H9 (cell line): ENCODE results near the gene SPATA3. TPM values are rescaled to one million over a fixed set of nuclear protein-coding genes. Genes with fewer than 3 reads are reported as not detected.

ENCODE experiments used
- DNase-seq: peaks from one replicate; pipeline ENCODE4 v3.0.0-alpha.2; 2017
- H2AFZ ChIP-seq: one replicate; pipeline ENCODE4 v1.6.1; 2013; ENCODE audit warnings: mild to moderate bottlenecking, low read length, control low read depth, moderate library complexity
- H2AK5ac ChIP-seq: 2 replicates; pipeline ENCODE4 v1.6.1; 2013; ENCODE audit warnings: low read length, control low read depth, mixed read lengths; ENCODE audit not compliant: insufficient read length
- H2BK120ac ChIP-seq: one replicate; pipeline ENCODE4 v1.6.1; 2013; ENCODE audit warnings: low read depth, mild to moderate bottlenecking, low read length, control low read depth, inconsistent platforms; ENCODE audit not compliant: poor library complexity, severe bottlenecking
- H2BK12ac ChIP-seq: 2 replicates; pipeline ENCODE4 v1.6.1; 2013; ENCODE audit warnings: low read length, control low read depth, mixed read lengths, low read depth; ENCODE audit not compliant: insufficient read length
- H2BK15ac ChIP-seq: 2 replicates; pipeline ENCODE4 v1.6.1; 2013; ENCODE audit warnings: low read depth, low read length, control low read depth
- H2BK20ac ChIP-seq: one replicate; pipeline ENCODE4 v1.6.1; 2013; ENCODE audit warnings: low read depth, mild to moderate bottlenecking, low read length, control low read depth, inconsistent platforms; ENCODE audit not compliant: poor library complexity, severe bottlenecking
- H2BK5ac ChIP-seq: 2 replicates; pipeline ENCODE4 v1.6.1; 2013; ENCODE audit warnings: low read length, control low read depth, mixed read lengths; ENCODE audit not compliant: insufficient read length
- H3K14ac ChIP-seq: 2 replicates; pipeline ENCODE4 v1.6.1; 2013; ENCODE audit warnings: low read length, control low read depth; ENCODE audit not compliant: insufficient read depth
- H3K18ac ChIP-seq: 2 replicates; pipeline ENCODE4 v1.6.1; 2013; ENCODE audit warnings: low read depth, mild to moderate bottlenecking, mixed read lengths, low read length, control low read depth; ENCODE audit not compliant: insufficient read length
- H3K23ac ChIP-seq: 2 replicates; pipeline ENCODE4 v1.6.1; 2013; ENCODE audit warnings: low read length, control low read depth, mixed read lengths, low read depth; ENCODE audit not compliant: insufficient read length
- H3K23me2 ChIP-seq: 2 replicates; pipeline ENCODE4 v1.6.1; 2013; ENCODE audit warnings: low read depth, mild to moderate bottlenecking, mixed read lengths, low read length, control low read depth; ENCODE audit not compliant: insufficient read length, poor library complexity, severe bottlenecking
- H3K27ac ChIP-seq: 2 replicates; pipeline ENCODE4 v1.5.1; 2013; ENCODE audit warnings: low read length, control low read depth, mixed read lengths, low read depth; ENCODE audit not compliant: insufficient read length
- H3K27me3 ChIP-seq: 2 replicates; pipeline ENCODE4 v1.6.1; 2013; ENCODE audit warnings: low read length, control low read depth, inconsistent platforms; ENCODE audit not compliant: insufficient read depth
- H3K4ac ChIP-seq: 2 replicates; pipeline ENCODE4 v1.6.1; 2013; ENCODE audit warnings: low read depth, mild to moderate bottlenecking, control low read depth, inconsistent platforms, low read length, moderate library complexity
- H3K4me1 ChIP-seq: 2 replicates; pipeline ENCODE4 v1.6.1; 2013; ENCODE audit warnings: low read length, control low read depth, inconsistent platforms; ENCODE audit not compliant: insufficient read depth
- H3K4me2 ChIP-seq: 2 replicates; pipeline ENCODE4 v1.6.1; 2013; ENCODE audit warnings: low read length, control low read depth, mixed read lengths; ENCODE audit not compliant: insufficient read length, insufficient read depth
- H3K56ac ChIP-seq: 2 replicates; pipeline ENCODE4 v1.6.1; 2013; ENCODE audit warnings: low read depth, mild to moderate bottlenecking, mixed read lengths, low read length, control low read depth; ENCODE audit not compliant: insufficient read length
- H3K79me1 ChIP-seq: 2 replicates; pipeline ENCODE4 v1.6.1; 2013; ENCODE audit warnings: low read depth, mild to moderate bottlenecking, moderate library complexity, low read length, control low read depth, inconsistent platforms; ENCODE audit not compliant: insufficient read depth, poor library complexity, severe bottlenecking
- H3K79me2 ChIP-seq: 2 replicates; pipeline ENCODE4 v1.6.1; 2013; ENCODE audit warnings: low read length, control low read depth, inconsistent platforms; ENCODE audit not compliant: insufficient read depth
- H3K9ac ChIP-seq: 2 replicates; pipeline ENCODE4 v1.6.1; 2013; ENCODE audit warnings: low read length, control low read depth, mixed read lengths; ENCODE audit not compliant: insufficient read length; ENCODE audit errors: extremely low read depth
- H3K9me3 ChIP-seq: one replicate; pipeline ENCODE4 v1.6.1; 2013; ENCODE audit warnings: low read depth, low read length, inconsistent platforms; ENCODE audit not compliant: control insufficient read depth
- H3T11ph ChIP-seq: one replicate; pipeline ENCODE4 v1.6.1; 2013; ENCODE audit warnings: mild to moderate bottlenecking, low read length, control low read depth, inconsistent platforms
- H4K20me1 ChIP-seq: one replicate; pipeline ENCODE4 v1.6.1; 2013; ENCODE audit not compliant: control insufficient read depth, insufficient read length, insufficient read depth
- H4K5ac ChIP-seq: 2 replicates; pipeline ENCODE4 v1.6.1; 2013; ENCODE audit warnings: low read depth, mild to moderate bottlenecking, mixed read lengths, low read length, control low read depth; ENCODE audit not compliant: insufficient read length
- H4K8ac ChIP-seq: replicated peaks from 2 replicates; pipeline ENCODE4 v1.6.1; 2013; ENCODE audit warnings: low read length, control low read depth, mixed read lengths, low read depth; ENCODE audit not compliant: insufficient read length
- H4K91ac ChIP-seq: 2 replicates; pipeline ENCODE4 v1.6.1; 2013; ENCODE audit warnings: low read depth, mild to moderate bottlenecking, moderate library complexity, mixed read lengths, low read length, control low read depth; ENCODE audit not compliant: insufficient read length
- H3K27ac Mint-ChIP-seq, 3 experiments: 2 replicates in 2 of 3; 3 replicates in 1 of 3; pipeline ENCODE4 v1.8.0; 2020 to 2021; ENCODE audit warnings: mixed read lengths in 3 of 3, mild to moderate bottlenecking in 1 of 3, moderate library complexity in 1 of 3
- H3K27me3 Mint-ChIP-seq: 2 replicates; pipeline ENCODE4 v1.8.0; 2021; ENCODE audit warnings: low read depth, mild to moderate bottlenecking, moderate library complexity, mixed read lengths
- H3K36me3 Mint-ChIP-seq, 3 experiments: 2 replicates in 2 of 3; 3 replicates in 1 of 3; pipeline ENCODE4 v1.8.0; 2020 to 2021; ENCODE audit warnings: low read depth in 3 of 3, mixed read lengths in 3 of 3; ENCODE audit not compliant: insufficient read depth in 1 of 3
- H3K4me1 Mint-ChIP-seq, 2 experiments: 2 replicates each; pipeline ENCODE4 v1.8.0; 2020; ENCODE audit warnings: mixed read lengths in 2 of 2
- H3K4me3 Mint-ChIP-seq, 2 experiments: 2 replicates in 1 of 2; 3 replicates in 1 of 2; pipeline ENCODE4 v1.8.0; 2020 to 2021; ENCODE audit warnings: mild to moderate bottlenecking in 2 of 2, mixed read lengths in 2 of 2, moderate library complexity in 1 of 2
- H3K9me3 Mint-ChIP-seq, 2 experiments: 2 replicates in 1 of 2; 3 replicates in 1 of 2; pipeline ENCODE4 v1.8.0; 2020; ENCODE audit warnings: mild to moderate bottlenecking in 2 of 2, mixed read lengths in 2 of 2, moderate library complexity in 1 of 2
- CTCF ChIP-seq: fragments of 200-600 bp; sonication (generic); conservative IDR thresholded peaks from 3 replicates; pipeline ENCODE4 v1.8.0; 2021; ENCODE audit warnings: antibody characterized with exemption, mild to moderate bottlenecking
- WGBS: extraction: QIAGEN DNeasy Blood & Tissue Kit; methylation state at CpG from one replicate; pipeline ENCODE4 v1.1.7; 2013; ENCODE audit warnings: missing lambda C conversion rate, low lambda C conversion rate, mixed read lengths; ENCODE audit not compliant: insufficient read length; ENCODE audit errors: extremely low coverage; 5-methylcytosine and 5-hydroxymethylcytosine counted together
- total RNA-seq: library from RNA; stranded (reverse); gene quantifications from 2 replicates; pipeline ENCODE4 v1.2.1, GENCODE V29; 2021

Gene SPATA3
- total RNA-seq, 1 experiment from 2014 or later, result not detected

GRCh38 chr2:230947235-230947576 is 48.7 kb upstream of the SPATA3 start:
- no CpG with 5 or more reads among the region's 3 CpGs for WGBS

More at GRCh38 chr2:230947235-230947576, 48.7 kb upstream of the SPATA3 start:
- H3K79me2 ChIP-seq, result no peaks in the 10 kb centered on the region
- Mint-ChIP-seq H3K27me3 (peaks cover 2% of the 10 kb centered on the region), H3K4me3 (no peak overlapping the region), H3K27ac (no peak overlapping the region), H3K36me3 (no peaks in the 10 kb centered on the region), H3K9me3 (no peaks in the 10 kb centered on the region), H3K4me1 (peaks cover 0 to 5% of the 10 kb centered on the region in 2 experiments; a peak in 3 of 4 replicates)
- no peaks in the 10 kb centered on the region for H3K9me3 ChIP-seq
- H3K56ac ChIP-seq, result no peak overlapping the region
- no peaks in the 10 kb centered on the region for H3K79me1 ChIP-seq
- no peak overlapping the region for H2BK20ac ChIP-seq
- H2AK5ac ChIP-seq, result no peak overlapping the region
- H2BK15ac ChIP-seq, result no peak overlapping the region
- no peaks in the 10 kb centered on the region for H3K27me3 ChIP-seq
- H2BK12ac ChIP-seq, result no peak overlapping the region
- no peak overlapping the region for H3K9ac ChIP-seq
- no peak overlapping the region for H3K23ac ChIP-seq
- no peak overlapping the region for H3K4ac ChIP-seq
- H3K18ac ChIP-seq, result no peak overlapping the region
- no peaks in the 10 kb centered on the region for H3K4me1 ChIP-seq
- no peak for TF ChIP-seq CTCF
- no peak overlapping the region for H4K8ac ChIP-seq
- no peak overlapping the region for H2BK5ac ChIP-seq
- H3K23me2 ChIP-seq, result no peaks in the 10 kb centered on the region
- no peak overlapping the region for H3K14ac ChIP-seq
- no peak overlapping the region for H2BK120ac ChIP-seq
- no peak overlapping the region for H2AFZ ChIP-seq
- H4K20me1 ChIP-seq, result no peaks in the 10 kb centered on the region
- no peak overlapping the region for H4K5ac ChIP-seq
- no peak for DNase-seq
- no peak overlapping the region for H3K27ac ChIP-seq
- no peak overlapping the region for H3K4me2 ChIP-seq
- no peak overlapping the region for H3T11ph ChIP-seq
- H4K91ac ChIP-seq, result no peak overlapping the region
